ENCODE measurements around the gene GAL3ST1. TPM values are rescaled to one million over a fixed set of nuclear protein-coding genes. Genes with fewer than 3 reads are reported as not detected.

GAL3ST1 gene
- total and polyA plus RNA-seq, 10 of the 15 experiments (the other 5 are each of a cell fraction or from before 2014, with no cell fraction given), result not detected

DNA sequence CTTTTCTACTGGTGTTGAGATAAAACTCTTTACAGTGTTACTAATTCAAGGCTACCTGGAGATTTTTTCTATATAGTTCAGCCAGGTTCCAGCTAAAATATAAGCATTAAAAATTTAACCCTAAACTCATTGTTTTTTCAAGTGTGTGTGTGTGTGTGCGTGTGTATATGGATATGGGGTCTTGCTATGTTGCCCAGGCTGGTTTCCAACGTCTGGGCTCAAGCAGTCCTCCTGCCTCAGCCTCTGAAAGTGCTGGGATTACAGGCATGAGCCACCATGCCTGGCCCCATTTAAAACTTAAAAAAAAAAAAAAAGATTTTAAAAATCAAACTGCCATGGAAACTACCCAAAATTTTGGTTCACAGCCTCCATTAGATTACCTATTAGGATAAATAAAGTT, 21.7 kb upstream of the GAL3ST1 start:
- Histone ChIP-seq H3K36me3 (ENCODE audit: control insufficient read depth in 2 of 2, insufficient read depth in 2 of 2, low read length in 1 of 2) (no peaks in the 10 kb centered on the region), H3K4me2 (ENCODE audit: control insufficient read depth, insufficient read depth) (no peak overlapping the region), H3K27ac (ENCODE audit: control insufficient read depth, insufficient read depth) (no peak overlapping the region), H3K9ac (ENCODE audit: control insufficient read depth, insufficient read depth, low read length) (no peak overlapping the region), H3K4me1 (ENCODE audit: control insufficient read depth, insufficient read depth, low read length) (no peaks in the 10 kb centered on the region), H3K27me3 (replicated peaks in 1 of 2; ENCODE audit: control insufficient read depth in 2 of 2, insufficient read depth in 2 of 2, low read length in 1 of 2) (no peaks in the 10 kb centered on the region), H3K4me3 (no peak overlapping the region), H4K20me1 (ENCODE audit: control insufficient read depth, insufficient read depth) (no peaks in the 10 kb centered on the region), H3K9me3 (replicated peaks; ENCODE audit: control insufficient read depth, insufficient read depth, low read length) (no peaks in the 10 kb centered on the region), H3K79me2 (ENCODE audit: control insufficient read depth, insufficient read depth, low read length) (peaks cover 5% of the 10 kb centered on the region), H2AFZ (ENCODE audit: control insufficient read depth, low read depth, low read length) (no peak overlapping the region)
- 0% methylated on average over 2 of the region's 2 CpGs for WGBS (ENCODE audit: insufficient coverage, insufficient replicate concordance, low lambda C conversion rate, missing lambda C conversion rate)
- FAIRE-seq (no peak), ATAC-seq (no peak), DNase-seq (ENCODE audit: low read depth, low spot score) (no peak)
- SMC1A ChIA-PET (ENCODE audit: uncharacterized antibody, unreplicated experiment), result no interaction called here
- in situ Hi-C loops (cut with MboI), result no loop called here
- intact Hi-C loops (cut with micrococcal nuclease; ENCODE audit: unreplicated experiment), result no loop called here
- RAD21 ChIA-PET (ENCODE audit: unreplicated experiment), result no interaction called here
- CTCF ChIA-PET, result interaction anchor here (1.0 to 1.6 kb wide), 3 partner anchors 8 to 13 kb away, joined by 3 to 6 read pairs (median 3); no protein-coding TSS in a partner anchor
- no TSS peak for BruUV-seq (replicated peaks)
- POLR2A ChIA-PET, result interaction anchor here (0.6 kb wide), 1 partner anchor 1218 kb away, joined by 6 read pairs; no protein-coding TSS in a partner anchor
- no peak for TF ChIP-seq SMC3 (IDR thresholded peaks at IDR 0.05; ENCODE audit: borderline replicate concordance, low read length)
- TF ChIP-seq SUPT20H (IDR thresholded peaks at IDR 0.05; ENCODE audit: borderline replicate concordance, control insufficient read depth, low read depth, low read length), result no peak
- no peak for TF ChIP-seq ATF7 (IDR thresholded peaks at IDR 0.05; ENCODE audit: low read depth)
- no peak for TF ChIP-seq HDAC2 (IDR thresholded peaks at IDR 0.05)
- TF ChIP-seq TCF12 (IDR thresholded peaks at IDR 0.05; ENCODE audit: low read depth, low read length), result no peak
- TF ChIP-seq, protein P1, sequence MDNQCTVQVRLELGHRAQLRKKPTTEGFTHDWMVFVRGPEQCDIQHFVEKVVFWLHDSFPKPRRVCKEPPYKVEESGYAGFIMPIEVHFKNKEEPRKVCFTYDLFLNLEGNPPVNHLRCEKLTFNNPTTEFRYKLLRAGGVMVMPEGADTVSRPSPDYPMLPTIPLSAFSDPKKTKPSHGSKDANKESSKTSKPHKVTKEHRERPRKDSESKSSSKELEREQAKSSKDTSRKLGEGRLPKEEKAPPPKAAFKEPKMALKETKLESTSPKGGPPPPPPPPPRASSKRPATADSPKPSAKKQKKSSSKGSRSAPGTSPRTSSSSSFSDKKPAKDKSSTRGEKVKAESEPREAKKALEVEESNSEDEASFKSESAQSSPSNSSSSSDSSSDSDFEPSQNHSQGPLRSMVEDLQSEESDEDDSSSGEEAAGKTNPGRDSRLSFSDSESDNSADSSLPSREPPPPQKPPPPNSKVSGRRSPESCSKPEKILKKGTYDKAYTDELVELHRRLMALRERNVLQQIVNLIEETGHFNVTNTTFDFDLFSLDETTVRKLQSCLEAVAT (IDR thresholded peaks at IDR 0.05), result no peak
- TF ChIP-seq, protein P2, sequence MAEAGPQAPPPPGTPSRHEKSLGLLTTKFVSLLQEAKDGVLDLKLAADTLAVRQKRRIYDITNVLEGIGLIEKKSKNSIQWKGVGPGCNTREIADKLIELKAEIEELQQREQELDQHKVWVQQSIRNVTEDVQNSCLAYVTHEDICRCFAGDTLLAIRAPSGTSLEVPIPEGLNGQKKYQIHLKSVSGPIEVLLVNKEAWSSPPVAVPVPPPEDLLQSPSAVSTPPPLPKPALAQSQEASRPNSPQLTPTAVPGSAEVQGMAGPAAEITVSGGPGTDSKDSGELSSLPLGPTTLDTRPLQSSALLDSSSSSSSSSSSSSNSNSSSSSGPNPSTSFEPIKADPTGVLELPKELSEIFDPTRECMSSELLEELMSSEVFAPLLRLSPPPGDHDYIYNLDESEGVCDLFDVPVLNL (IDR thresholded peaks at IDR 0.05; ENCODE audit: low read depth, low read length), result no peak
- TF ChIP-seq, protein P3, sequence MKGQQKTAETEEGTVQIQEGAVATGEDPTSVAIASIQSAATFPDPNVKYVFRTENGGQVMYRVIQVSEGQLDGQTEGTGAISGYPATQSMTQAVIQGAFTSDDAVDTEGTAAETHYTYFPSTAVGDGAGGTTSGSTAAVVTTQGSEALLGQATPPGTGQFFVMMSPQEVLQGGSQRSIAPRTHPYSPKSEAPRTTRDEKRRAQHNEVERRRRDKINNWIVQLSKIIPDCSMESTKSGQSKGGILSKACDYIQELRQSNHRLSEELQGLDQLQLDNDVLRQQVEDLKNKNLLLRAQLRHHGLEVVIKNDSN (IDR thresholded peaks at IDR 0.05; ENCODE audit: borderline replicate concordance, extremely low read length, insufficient read depth, low read depth, low read length), result no peak
- TF ChIP-seq, protein P4, sequence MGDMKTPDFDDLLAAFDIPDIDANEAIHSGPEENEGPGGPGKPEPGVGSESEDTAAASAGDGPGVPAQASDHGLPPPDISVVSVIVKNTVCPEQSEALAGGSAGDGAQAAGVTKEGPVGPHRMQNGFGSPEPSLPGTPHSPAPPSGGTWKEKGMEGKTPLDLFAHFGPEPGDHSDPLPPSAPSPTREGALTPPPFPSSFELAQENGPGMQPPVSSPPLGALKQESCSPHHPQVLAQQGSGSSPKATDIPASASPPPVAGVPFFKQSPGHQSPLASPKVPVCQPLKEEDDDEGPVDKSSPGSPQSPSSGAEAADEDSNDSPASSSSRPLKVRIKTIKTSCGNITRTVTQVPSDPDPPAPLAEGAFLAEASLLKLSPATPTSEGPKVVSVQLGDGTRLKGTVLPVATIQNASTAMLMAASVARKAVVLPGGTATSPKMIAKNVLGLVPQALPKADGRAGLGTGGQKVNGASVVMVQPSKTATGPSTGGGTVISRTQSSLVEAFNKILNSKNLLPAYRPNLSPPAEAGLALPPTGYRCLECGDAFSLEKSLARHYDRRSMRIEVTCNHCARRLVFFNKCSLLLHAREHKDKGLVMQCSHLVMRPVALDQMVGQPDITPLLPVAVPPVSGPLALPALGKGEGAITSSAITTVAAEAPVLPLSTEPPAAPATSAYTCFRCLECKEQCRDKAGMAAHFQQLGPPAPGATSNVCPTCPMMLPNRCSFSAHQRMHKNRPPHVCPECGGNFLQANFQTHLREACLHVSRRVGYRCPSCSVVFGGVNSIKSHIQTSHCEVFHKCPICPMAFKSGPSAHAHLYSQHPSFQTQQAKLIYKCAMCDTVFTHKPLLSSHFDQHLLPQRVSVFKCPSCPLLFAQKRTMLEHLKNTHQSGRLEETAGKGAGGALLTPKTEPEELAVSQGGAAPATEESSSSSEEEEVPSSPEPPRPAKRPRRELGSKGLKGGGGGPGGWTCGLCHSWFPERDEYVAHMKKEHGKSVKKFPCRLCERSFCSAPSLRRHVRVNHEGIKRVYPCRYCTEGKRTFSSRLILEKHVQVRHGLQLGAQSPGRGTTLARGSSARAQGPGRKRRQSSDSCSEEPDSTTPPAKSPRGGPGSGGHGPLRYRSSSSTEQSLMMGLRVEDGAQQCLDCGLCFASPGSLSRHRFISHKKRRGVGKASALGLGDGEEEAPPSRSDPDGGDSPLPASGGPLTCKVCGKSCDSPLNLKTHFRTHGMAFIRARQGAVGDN (IDR thresholded peaks at IDR 0.05), result no peak
- TF ChIP-seq, protein P5, sequence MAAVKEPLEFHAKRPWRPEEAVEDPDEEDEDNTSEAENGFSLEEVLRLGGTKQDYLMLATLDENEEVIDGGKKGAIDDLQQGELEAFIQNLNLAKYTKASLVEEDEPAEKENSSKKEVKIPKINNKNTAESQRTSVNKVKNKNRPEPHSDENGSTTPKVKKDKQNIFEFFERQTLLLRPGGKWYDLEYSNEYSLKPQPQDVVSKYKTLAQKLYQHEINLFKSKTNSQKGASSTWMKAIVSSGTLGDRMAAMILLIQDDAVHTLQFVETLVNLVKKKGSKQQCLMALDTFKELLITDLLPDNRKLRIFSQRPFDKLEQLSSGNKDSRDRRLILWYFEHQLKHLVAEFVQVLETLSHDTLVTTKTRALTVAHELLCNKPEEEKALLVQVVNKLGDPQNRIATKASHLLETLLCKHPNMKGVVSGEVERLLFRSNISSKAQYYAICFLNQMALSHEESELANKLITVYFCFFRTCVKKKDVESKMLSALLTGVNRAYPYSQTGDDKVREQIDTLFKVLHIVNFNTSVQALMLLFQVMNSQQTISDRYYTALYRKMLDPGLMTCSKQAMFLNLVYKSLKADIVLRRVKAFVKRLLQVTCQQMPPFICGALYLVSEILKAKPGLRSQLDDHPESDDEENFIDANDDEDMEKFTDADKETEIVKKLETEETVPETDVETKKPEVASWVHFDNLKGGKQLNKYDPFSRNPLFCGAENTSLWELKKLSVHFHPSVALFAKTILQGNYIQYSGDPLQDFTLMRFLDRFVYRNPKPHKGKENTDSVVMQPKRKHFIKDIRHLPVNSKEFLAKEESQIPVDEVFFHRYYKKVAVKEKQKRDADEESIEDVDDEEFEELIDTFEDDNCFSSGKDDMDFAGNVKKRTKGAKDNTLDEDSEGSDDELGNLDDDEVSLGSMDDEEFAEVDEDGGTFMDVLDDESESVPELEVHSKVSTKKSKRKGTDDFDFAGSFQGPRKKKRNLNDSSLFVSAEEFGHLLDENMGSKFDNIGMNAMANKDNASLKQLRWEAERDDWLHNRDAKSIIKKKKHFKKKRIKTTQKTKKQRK (IDR thresholded peaks at IDR 0.05; ENCODE audit: low read depth, low read length), result no peak
- no peak for TF ChIP-seq TCF7 (IDR thresholded peaks at IDR 0.05; ENCODE audit: borderline replicate concordance)

Measured in GM12878 (cell line).